NCI-H748 treated with DMSO at 0.1 percent for 48 hours (cell line): ENCODE measurements around the gene CAP2.
"Not testable (repeated sequence)": the region's sequence is repeated elsewhere in the genome, so short reads cannot be mapped to it uniquely, and the experiment has no call there.

Experiments used
- DNase-seq: peaks from one replicate; lab custom pipeline; 2025; lab: John Stamatoyannopoulos, UW

Gene CAP2

DNA sequence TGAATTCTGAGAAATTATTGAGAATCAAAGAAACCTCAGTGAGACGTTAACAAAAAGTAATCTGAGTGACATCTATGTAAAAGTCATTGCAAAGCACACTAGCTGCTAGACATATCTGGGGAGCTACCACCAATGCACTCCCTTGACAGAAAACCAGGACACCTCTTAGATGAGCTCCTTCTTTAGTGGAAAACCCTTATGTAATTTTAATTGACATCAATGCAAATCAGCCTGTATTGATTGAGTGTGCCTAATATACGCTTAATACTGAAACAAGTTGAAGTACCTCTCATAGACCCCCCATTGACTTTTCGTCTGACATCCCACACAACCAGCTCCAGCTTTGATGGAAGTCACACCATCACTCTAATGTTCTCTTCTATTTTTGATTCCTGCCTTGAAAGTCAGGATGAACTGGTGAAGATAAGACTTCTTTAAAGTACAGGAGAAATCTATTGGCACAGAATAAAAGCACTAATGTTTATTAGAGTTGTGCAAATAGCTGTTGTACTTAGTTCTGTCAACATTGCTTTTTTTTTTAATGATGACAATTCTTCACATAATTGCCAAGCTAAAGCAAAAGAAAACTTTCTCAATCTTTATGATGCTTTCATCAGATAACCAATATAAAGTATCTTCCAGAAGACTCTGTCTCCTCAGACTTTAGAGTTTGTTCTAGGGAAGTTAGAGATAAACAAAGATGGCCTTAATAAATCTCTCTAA, 108.7 kb downstream of the CAP2 start:
- DNase-seq: no peak

DNA sequence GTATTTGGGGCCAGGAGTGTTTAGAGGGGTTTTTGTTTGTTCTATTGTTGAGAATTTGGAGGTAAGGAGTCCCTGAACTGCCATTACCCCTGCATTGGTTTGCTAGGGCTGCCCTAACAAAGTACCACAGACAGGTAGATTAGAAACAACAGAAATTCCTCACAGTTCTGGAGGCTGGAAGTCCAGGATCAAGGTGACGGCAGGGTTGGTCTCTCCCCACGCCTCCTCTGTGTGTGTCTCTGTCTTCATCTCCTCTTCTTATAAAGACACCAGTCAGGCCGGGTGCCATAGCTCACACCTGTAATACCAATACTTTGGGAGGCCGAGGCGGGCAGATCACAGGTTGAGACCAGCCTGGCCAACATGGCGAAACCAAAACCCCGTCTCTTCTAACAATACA, 109.7 kb downstream of the CAP2 start:
- DNase-seq: peak; percentile 26

DNA sequence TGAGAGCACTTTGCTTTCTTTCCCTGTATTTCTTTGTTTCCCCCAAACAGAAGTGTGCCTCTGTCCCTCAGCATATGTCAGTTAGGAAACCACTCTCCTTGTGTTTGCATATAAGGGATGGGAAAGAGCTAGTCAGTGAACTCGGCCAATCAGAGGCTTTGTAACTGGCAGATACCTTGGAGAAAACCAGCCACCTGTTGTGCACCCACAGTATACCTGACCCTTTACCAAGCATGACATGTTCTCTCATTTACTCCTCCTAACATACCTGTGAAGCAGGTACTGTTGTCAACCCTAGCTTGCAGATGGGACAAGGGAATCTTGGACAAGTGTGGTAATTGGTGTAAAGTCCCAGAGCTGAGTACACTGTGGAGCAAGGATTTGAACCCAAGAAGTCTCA, 110.6 kb downstream of the CAP2 start:
- DNase-seq: no peak

DNA sequence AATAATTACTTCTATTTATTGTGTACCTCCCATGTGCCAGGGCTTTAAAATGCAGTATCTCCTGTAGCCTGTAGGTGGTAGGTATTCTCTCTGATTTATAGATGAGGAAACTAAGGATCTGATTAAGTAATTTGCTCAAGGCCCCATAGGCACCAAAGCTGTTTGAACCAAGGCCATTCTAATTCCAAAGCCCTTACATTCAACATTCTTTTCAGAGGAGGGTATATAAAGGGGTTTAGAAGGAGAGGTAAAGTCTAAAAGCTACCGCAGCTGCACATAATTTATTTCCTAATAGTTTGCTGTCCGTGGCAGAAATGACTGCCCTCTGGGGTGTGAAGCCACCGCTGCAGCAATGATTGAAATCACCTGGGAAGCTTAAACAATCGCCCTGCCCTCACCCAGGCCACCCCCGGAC, 111.7 kb downstream of the CAP2 start:
- DNase-seq: no peak

DNA sequence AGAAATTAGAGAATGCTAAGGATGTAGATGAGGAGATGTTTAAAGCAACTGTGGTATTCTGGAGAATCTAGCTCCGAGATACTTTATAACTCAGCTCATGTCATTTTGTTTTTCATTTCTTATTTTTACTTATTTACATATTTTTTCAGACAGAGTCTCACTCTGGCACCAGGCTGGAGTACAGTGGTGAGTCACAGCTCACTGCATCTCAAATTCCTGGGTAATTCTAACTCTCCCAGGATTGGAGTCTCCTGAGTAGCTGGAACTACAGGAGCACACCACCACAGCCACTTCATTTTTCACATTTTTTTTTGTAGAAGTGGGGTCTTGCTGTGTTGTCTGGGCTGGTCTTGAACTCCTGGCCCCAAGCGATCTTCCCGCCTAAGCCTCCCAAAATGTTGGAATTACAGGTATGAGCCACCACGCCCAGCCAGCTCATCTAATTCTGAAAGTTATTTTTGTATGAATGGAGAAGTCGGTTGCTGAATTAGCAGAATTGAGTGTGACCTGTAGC, 112.4 kb downstream of the CAP2 start:
- no peak for DNase-seq

DNA sequence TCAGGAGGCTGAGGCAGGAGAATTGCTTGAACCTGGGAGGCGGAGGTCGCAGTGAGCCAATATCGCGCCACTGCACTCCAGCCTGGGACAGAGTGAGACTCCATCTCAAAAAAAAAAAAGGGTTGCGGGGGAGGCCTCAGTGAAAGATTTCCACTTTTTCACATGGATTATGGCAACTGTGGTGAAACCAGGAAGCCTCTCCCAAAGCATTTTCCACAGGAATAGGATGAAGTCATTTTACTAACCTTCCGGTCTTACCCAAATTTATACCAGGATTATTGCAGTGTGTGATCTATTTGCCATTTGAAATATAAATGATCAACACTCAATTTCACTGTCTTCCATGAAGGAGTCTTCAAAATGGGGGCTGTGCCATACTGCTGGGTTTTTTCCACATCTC, 113.1 kb downstream of the CAP2 start:
- no peak for DNase-seq

DNA sequence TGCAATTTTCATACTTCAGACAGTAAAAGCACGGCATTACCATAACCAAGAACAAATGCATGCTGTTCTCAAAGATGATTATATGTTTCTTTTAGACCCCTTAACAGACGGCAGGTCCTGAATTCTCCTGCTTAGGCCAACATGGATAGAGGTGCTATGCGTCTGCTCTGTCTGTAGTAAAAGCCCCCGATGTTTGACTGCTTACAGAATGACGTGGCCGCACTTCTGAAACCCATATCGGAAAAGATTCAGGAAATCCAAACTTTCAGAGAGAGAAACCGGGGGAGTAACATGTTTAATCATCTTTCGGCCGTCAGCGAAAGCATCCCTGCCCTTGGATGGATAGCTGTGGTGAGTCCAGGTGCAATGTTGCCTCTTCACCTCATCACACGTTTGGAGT, 113.6 kb downstream of the CAP2 start:
- DNase-seq: no peak

DNA sequence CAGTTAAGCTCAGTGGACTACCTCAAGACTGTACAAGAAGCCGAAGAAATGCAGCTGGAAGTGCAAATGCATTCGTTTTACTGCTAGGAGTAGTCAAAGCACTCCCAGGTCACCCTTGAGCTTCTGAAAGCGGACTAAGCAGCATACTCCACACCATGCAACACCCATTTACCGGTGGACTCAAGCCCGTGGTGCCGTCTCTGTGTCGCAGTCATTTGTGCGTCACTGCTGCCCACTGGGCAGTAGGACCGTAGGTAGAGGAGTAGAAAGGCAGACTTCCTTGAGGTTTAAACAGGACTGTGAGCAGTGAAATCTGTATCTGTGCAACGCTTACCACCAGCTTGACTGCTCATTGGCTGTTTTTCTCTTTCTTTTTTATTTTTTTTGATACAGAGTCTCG, 117.7 kb downstream of the CAP2 start:
- DNase-seq: no peak

DNA sequence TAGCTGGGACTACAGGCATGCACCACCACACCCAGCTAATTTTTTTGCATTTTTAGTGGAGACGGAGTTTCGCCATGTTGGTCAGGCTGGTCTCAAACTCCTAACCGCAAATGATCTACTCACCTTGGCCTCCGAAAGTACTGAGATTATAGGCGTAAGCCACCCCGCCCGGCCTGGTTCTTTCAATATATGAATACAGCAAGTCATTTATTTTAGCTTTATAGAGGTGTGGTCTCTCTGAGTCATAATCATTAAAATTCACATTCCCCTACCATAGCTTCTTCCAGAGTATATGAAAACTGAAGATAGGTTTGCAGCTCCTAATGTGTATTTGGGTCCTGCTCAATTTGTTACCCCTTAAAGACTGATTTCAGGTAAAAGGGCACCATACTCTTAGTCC, 118.2 kb downstream of the CAP2 start:
- no peak for DNase-seq

DNA sequence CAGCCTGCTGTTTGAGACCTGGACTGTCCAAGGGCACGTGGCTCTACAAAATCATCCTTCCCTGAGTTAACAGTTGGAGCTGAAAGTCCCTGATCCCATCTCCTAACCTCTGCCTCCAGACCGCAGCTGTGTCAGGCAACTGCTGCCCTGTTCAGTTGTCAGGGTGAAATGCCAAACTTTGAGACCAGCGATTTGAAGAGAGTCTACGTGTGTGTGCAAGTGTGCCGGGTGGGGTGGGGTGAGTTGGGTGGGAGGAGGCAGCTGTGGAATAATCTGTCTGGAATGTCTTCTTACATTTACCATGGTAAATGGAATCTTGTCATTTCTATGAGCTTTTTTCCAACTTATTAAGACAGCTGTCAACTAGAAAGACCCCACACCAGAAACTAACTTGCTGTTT, 125.7 kb downstream of the CAP2 start:
- DNase-seq: no peak

DNA sequence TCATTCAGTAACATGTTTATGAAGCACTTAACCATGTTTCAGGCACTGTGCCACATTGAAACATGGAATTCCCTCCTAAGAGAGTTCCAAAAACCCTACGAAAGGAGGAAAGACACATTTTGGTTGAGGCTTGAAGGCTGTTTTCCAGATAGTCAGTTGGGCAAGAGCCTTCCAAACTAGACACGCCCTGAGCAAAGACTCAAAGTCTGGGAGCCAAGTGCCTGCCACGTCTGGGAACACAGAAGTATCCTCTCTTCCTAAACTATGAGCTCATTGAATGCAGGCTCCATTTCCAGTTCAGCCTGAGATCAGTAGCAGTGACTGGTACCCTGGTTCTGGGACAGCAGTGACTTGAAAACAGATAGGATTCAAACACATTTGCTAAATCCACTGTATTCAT, 132.2 kb downstream of the CAP2 start:
- no peak for DNase-seq

DNA sequence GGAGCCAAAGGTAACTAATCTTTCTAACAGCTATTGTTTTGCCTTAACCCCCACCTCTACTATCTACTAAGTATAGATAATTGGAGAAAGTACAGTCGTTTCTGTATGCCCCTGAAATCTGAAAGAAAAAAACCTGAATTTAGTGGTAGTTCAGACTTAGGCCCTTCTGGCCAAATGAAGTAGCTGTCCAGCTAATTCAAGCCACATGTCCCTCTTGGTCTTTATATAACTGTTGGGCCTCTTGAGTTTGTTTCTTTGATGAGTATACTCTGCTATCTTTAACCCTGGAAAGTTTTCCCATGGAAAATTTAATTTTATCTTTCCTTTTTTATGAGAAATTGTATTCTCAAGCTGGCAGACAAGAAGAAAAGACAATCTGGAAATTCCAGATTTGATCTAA, 133.7 kb downstream of the CAP2 start:
- DNase-seq: no peak

DNA sequence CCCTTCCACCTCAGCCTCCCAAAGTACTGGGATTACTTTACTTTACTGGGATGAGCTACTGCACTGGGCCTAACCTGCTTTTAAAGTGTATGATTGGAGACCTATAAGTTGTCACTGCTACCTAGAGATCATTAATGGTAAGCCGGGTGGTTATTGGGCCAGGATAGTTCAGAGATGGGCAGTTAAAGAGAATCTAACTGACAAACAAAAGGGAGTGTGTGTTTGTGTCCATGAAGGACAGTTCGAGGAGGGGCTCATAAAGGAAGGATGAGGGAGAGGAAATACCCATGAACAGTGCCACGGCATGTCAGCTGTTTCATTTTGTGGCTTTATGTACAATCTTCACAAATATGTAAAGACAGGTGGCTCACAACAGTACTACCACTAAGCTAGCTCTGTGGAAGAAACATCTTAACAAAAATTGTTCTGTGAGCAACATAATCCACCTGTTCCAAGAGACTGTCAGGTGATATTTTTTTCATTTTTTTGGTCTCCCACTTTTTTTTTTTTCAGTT, 137.0 kb downstream of the CAP2 start:
- no peak for DNase-seq

DNA sequence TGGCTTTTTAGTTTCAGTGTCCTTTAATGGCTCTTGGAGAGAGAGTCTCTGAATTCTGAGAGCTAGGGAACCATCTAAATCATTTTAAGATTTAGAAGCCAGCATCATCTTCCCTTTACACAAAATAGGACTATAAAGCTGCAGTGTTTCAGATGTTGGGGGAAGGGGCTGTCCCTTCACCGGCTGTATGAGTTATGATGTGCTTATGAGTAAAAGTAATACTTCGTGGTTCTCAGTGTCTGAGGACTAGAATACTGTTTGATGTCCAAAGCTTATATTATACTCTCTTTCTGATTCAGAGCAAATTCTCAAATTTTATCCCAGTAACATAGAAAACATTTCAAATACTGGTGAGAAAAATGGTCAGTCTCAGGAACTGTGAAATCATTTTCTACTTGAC, 143.2 kb downstream of the CAP2 start:
- DNase-seq: no peak

DNA sequence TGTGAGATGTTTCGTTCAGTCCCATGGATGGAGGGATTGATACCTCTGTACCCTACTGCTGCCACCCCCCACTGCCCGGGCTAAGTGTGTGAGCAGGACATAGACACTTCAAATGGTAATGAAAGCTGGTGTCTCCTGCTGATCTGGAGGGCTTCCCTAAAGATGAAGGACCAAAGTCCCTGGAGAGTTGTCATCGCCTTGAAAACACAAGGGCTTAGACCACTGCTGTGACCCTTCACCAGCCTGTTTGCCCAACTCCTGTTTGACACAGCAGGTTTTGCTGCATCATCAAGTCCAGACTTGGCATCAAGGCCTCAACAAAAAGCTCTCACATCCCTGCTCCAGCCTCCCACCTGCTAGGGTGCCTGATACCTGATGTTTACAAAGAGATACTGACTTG, 148.8 kb downstream of the CAP2 start:
- no peak for DNase-seq

DNA sequence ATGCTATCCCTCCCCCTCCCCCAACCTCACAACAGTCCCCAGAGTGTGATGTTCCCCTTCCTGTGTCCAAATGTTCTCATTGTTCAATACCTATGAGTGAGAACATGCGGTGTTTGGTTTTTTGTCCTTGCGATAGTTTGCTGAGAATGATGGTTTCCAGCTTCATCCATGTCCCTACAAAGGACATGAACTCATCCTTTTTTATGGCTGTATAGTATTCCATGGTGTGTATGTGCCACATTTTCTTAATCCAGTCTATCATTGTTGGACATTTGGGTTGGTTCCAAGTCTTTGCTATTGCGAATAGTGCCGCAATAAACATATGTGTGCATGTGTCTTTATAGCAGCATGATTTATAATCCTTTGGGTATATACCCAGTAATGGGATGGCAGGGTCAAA, 152.3 kb downstream of the CAP2 start:
- not testable (repeated sequence) for DNase-seq

DNA sequence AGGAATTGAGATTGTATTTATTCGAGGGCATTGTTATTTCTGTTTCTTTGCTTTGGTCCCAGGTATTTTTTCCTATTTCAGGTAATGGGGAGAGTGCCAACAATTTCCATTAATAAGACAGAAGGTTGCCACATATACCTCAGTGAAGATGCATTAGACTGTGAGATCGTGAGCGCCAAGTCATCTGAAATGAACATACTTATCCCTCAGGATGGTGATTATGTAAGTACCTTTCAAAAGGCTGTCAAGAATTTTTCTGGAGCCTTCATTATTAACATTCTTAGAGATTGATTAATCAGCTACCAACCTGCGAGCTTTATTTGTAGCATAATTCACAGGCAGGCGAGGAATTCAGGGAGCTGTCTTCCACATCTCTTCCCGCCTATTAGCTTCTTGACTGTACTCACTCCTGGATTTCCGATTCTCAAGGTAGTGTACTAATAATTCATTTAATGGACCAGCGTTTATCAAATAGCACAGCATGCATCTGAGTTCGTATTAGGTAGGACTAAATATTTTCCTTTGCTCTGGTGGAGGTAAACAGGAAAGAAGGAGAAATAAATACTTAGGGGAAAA, 158.1 kb downstream of the CAP2 start:
- DNase-seq: no peak

DNA sequence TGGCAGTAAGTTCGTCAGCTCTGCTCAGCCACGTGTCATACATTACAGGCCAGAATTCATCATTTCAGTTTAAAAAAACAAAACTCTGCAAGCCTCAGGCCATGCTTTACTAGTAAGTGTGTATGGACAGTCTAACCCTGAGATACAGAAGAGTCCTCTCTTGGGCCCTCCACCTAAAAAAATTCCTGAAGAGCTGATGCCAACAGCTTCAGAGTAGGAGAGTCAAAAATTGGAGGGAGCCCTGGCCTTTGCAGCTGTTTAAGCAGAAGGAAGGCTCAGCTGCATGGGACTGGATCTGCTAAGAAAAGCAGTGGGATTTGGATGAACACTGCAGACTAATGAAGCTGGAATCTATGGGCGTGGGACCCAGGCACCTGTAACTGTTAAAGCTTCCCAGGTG, 159.5 kb downstream of the CAP2 start:
- DNase-seq: no peak

DNA sequence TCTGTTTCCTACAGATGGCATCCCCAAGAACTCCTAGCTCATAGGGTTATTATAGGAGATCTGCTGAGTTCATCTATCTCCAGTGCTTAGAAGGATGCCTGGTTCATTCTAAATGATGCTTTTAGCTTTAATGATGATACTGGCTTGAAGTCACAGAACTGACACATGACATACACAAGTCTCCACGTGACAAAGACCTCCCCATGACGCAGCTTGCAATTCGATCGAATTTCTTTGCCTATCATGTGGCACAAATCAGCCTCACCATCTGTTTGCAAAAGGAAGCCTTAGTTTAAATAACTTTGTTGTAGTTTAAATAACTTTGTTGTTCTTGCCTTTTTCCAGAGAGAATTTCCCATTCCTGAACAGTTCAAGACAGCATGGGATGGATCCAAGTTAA, 162.6 kb downstream of the CAP2 start:
- DNase-seq: no peak

DNA sequence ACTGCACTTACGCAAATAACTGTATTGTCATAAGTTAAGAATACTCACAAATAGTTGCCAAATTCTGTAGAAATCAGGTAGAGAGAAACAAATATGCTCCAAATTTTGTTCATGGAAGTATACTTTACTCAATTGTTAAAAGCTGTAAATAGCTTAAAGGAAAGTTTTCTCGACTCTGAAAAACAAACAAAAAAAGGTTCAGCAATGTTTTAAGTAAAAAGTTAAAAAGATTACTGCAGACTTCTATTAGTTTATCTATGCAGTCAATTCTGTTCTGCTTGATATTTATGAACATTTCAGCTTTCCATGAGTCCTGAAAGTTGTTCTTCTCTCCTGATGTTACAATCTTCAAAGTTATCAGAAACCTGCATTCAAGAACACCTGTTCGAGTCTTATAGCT, 169.2 kb downstream of the CAP2 start:
- DNase-seq: no peak

DNA sequence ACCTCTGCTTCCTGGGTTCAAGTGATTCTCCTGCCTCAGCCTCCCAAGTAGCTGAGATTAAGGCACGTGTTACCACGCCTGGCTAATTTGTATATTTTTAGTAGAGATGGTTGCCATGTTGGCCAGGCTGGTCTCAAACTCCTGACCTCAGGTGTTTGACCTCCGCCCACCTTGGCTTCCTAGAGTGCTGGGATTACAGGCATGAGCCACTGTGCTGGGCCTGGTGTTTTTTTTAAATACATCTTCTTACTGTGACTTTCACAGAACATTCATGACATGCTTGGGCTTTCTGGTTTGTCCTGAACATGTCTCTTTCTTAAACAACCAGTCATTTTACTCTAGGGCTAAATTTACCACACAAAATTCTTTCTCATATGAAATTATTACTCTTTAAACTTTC, 172.0 kb downstream of the CAP2 start:
- no peak for DNase-seq

DNA sequence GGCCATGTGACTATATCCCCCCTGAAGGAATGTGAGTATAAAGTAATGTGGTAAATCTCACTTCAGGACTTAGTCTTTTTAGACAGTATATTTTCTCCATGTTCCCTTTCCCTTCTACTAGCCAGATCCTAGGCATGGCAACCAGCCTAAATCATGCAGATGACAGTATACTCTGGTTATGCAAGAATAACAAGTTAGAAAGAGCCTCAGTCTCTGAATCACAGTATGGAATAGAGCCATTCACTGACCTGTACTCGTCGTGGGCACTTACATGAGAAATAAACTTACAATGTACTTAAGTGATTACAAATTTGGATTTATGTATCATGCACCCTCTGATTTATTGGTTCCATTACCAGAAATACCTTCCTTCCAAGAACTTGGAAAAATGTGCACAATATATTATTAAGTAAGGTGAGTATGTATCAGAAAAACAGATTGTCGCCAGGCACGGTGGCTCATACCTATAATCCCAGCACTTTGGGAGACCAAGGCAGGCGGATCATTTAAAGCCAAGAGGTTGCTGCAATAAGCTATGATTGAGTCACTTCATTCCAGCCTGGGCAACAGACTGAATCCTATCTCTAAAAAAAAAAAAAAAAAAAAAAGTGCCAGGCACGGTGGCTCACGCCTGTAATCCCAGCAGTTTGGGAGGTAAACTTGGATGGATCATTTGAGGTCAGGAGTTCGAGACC, 181.6 kb downstream of the CAP2 start:
- no peak for DNase-seq

DNA sequence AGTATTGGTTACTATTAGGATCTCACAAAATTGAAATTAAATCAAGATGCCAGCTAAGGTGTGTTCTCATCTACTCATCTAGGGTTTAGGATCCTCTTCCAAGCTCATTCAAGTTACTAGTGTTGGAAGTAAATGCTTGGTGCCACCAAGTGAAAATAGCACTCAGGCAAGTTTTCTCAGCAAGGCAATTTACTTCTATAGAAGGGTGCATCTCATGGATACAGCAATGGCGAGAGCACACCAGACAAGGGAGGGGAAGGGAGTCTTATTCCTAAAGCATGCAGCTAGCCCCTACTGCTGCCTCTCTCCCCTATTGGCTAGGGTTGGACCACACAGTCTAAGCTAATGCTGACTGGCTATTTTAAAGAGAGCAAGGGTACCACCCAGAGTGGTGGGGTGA, 183.7 kb downstream of the CAP2 start:
- DNase-seq: no peak
